Measurements from ENCODE around the gene IL1RAPL1. TPM values are rescaled to one million over a fixed set of nuclear protein-coding genes. Genes with fewer than 3 reads are reported as not detected.
A peak's percentile ranks its signal among the peaks of the same experiment; 100 is the strongest.

IL1RAPL1 gene
- total RNA-seq, 2 donors from 2014 or later, result 0.66 to 1.1 TPM

DNA sequence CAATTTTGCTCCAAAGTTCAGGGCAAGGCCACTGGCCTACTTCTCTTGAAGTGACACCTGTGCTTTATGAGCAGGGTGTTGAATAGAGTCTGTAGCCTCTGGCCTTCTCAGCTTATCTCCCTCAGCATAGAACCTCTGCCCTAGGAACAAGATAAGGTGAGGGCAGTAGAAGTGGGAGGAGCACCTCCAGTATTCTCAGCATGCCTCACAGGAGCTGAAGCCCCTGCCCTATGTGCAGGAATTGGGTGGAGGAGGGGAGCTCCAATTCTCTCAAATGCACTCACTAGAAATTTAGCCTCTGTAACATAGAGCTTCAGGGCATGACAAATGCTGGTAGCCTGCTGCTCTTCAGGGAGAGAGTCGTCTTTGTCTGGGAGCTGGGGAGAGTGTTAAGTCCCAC lies 479.3 kb downstream of the IL1RAPL1 start:
- TF ChIP-seq, protein P1, sequence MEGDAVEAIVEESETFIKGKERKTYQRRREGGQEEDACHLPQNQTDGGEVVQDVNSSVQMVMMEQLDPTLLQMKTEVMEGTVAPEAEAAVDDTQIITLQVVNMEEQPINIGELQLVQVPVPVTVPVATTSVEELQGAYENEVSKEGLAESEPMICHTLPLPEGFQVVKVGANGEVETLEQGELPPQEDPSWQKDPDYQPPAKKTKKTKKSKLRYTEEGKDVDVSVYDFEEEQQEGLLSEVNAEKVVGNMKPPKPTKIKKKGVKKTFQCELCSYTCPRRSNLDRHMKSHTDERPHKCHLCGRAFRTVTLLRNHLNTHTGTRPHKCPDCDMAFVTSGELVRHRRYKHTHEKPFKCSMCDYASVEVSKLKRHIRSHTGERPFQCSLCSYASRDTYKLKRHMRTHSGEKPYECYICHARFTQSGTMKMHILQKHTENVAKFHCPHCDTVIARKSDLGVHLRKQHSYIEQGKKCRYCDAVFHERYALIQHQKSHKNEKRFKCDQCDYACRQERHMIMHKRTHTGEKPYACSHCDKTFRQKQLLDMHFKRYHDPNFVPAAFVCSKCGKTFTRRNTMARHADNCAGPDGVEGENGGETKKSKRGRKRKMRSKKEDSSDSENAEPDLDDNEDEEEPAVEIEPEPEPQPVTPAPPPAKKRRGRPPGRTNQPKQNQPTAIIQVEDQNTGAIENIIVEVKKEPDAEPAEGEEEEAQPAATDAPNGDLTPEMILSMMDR (conservative IDR thresholded peaks at IDR 0.05), result no peak
- Histone ChIP-seq H3K9me3 (ENCODE audit: control insufficient read depth, low read length) (no peaks in the 10 kb centered on the region), H3K36me3 (ENCODE audit: control insufficient read depth, insufficient read depth, low read length) (no peaks in the 10 kb centered on the region), H3K4me1 (ENCODE audit: control insufficient read depth, insufficient read depth, low read length) (no peaks in the 10 kb centered on the region), H3K27ac (ENCODE audit: low read depth, low read length) (no peak overlapping the region), H3K9ac (ENCODE audit: extremely low read depth, low read length, poor library complexity, severe bottlenecking) (no peak overlapping the region), H3K27me3 (ENCODE audit: control insufficient read depth, insufficient read depth, low read length, poor library complexity, severe bottlenecking) (no peaks in the 10 kb centered on the region), H3K4me3 (ENCODE audit: low read length) (no peak overlapping the region)
- Mint-ChIP-seq H3K4me3 (no peak overlapping the region), H3K27me3 (ENCODE audit: insufficient read depth) (no peaks in the 10 kb centered on the region), H3K9me3 (no peaks in the 10 kb centered on the region), H3K4me1 (peaks cover 17% of the 10 kb centered on the region), H3K27ac (no peak overlapping the region), H3K36me3 (ENCODE audit: low read depth) (no peaks in the 10 kb centered on the region)
- DNase-seq, result peak; percentile 41
- WGBS, 2 experiments (ENCODE audit: insufficient coverage in 1 of 2, insufficient read length in 1 of 2), result 39% methylated on average over 1 of the region's 1 CpG; no CpG with 5 or more reads in 1 of the 2 experiments

DNA sequence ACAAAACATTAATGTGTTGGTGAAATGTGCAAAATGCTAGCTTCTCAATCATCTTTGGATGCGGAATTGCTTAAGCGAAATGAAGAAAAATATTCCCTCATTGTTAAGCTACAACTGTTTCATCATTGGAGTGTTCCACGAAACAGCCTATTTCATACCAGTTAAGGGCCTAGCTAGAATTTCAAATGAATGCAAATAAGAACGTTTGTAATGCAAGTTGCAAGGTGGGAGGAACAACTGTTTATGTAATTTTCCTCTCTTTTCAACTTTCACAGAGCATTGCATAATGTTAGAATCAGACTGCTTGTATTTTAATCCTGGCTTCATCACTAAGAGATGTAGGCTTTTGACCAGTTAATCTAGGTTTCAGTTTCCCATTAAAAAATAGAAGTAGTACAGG lies 480.1 kb downstream of the IL1RAPL1 start:
- Histone ChIP-seq H3K27me3 (ENCODE audit: control insufficient read depth, insufficient read depth, low read length, poor library complexity, severe bottlenecking) (no peaks in the 10 kb centered on the region), H3K9ac (ENCODE audit: extremely low read depth, low read length, poor library complexity, severe bottlenecking) (no peak overlapping the region), H3K4me1 (ENCODE audit: control insufficient read depth, insufficient read depth, low read length) (no peaks in the 10 kb centered on the region), H3K4me3 (ENCODE audit: low read length) (no peak overlapping the region), H3K27ac (ENCODE audit: low read depth, low read length) (no peak overlapping the region), H3K36me3 (ENCODE audit: control insufficient read depth, insufficient read depth, low read length) (no peaks in the 10 kb centered on the region), H3K9me3 (ENCODE audit: control insufficient read depth, low read length) (no peaks in the 10 kb centered on the region)
- Mint-ChIP-seq H3K4me3 (no peak overlapping the region), H3K27ac (no peak overlapping the region), H3K27me3 (ENCODE audit: insufficient read depth) (no peaks in the 10 kb centered on the region), H3K36me3 (ENCODE audit: low read depth) (no peaks in the 10 kb centered on the region), H3K9me3 (no peaks in the 10 kb centered on the region), H3K4me1 (peaks cover 20% of the 10 kb centered on the region)
- TF ChIP-seq, protein P1 (conservative IDR thresholded peaks at IDR 0.05), result no peak
- DNase-seq, result no peak
- WGBS, 2 experiments (ENCODE audit: insufficient coverage in 1 of 2, insufficient read length in 1 of 2), result 38 to 68% methylated on average over 1 to 4 of the region's 4 CpGs

DNA sequence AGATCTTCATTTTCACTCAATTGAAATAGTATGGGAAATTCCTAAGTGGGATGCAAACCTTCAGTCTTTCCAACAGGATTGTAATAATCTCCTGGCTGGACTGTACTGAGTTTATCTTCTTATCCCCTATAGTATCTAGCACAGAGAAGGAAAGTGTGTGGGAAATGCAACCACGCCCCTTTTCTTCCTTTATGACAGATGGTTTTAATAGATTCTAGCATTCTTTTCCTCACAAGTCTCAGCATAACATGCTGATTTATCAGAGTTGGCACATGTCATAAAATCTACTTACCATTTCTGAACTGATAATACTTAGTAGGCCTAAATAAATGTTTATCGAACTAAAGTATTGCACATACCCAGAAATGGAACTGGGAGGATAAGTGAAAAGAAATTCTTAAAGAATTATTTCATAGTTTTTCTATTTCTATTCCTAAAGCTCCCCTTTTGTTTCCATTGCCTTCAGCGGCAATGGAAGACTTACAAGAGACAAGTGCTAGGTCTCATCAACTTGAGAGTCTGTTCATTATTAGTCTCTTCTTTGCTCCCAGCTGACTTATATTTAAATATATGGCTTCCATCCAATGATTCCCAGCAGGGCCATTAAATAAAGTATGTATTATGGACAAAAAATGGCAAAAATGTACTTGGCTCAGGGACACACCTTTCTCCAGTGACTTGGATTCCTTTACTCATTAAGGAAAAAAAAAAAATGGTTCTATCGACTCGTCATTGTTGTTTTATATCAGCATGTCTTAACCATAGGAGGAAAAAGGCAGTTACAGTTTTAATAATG lies 484.5 kb downstream of the IL1RAPL1 start:
- Histone ChIP-seq H3K4me3 (ENCODE audit: low read length) (no peak overlapping the region), H3K9ac (ENCODE audit: extremely low read depth, low read length, poor library complexity, severe bottlenecking) (no peak overlapping the region), H3K9me3 (ENCODE audit: control insufficient read depth, low read length) (no peaks in the 10 kb centered on the region), H3K4me1 (ENCODE audit: control insufficient read depth, insufficient read depth, low read length) (no peaks in the 10 kb centered on the region), H3K27ac (ENCODE audit: low read depth, low read length) (no peak overlapping the region), H3K36me3 (ENCODE audit: control insufficient read depth, insufficient read depth, low read length) (no peaks in the 10 kb centered on the region), H3K27me3 (ENCODE audit: control insufficient read depth, insufficient read depth, low read length, poor library complexity, severe bottlenecking) (no peaks in the 10 kb centered on the region)
- H3K9me3 Mint-ChIP-seq, result no peaks in the 10 kb centered on the region
- no peaks in the 10 kb centered on the region for H3K27me3 Mint-ChIP-seq (ENCODE audit: insufficient read depth)
- WGBS, 2 experiments (ENCODE audit: insufficient coverage in 1 of 2, insufficient read length in 1 of 2), result 88 to 92% methylated on average over 1 to 2 of the region's 5 CpGs
- H3K27ac Mint-ChIP-seq, result no peak overlapping the region
- TF ChIP-seq, protein P1 (conservative IDR thresholded peaks at IDR 0.05), result no peak
- H3K4me1 Mint-ChIP-seq, result peaks cover 18% of the 10 kb centered on the region
- H3K36me3 Mint-ChIP-seq (ENCODE audit: low read depth), result no peaks in the 10 kb centered on the region
- no peak overlapping the region for H3K4me3 Mint-ChIP-seq
- DNase-seq, result no peak
